GM19455 (cell line): ENCODE results near the gene CLPSL1.
"Not testable (repeated sequence)": the region's sequence is repeated elsewhere in the genome, so short reads cannot be mapped to it uniquely, and the experiment has no call there.

Experiments used
- ATAC-seq: cut with Tn5 transposase; IDR thresholded peaks from one replicate; pipeline ENCODE4 v1.9.1; 2021; ENCODE audit not compliant: unreplicated experiment

CLPSL1 gene

GRCh38 chr6:35780719-35781118 is at the start of gene CLPSL1:
Gene CLPSL1, plus strand, starts transcription at chr6:35781019. Its CDS starts 92 bp downstream, at chr6:35781111.
- no peak for ATAC-seq

DNA sequence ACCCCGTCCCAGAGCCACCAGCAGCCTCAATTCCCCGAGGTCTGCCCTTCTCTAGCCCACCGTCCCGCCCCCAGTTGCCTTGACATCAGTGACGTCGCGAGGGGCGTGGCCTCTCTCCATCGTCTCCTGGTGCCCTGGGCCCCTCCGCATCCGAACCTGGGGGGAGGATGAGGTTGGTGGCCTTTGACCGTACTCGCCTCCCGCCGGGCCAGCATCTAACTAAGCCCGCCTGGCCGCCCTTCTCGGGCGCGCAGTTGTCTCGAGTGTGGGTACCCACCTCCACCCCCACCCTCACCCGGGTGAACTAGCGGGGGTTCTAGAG is 49.4 kb upstream of the CLPSL1 start:
- ATAC-seq, result peak; percentile 49

GRCh38 chr6:35731736-35732532 is 48.9 kb upstream of the CLPSL1 start:
- ATAC-seq, result peak; percentile 50

- no peak for ATAC-seq
Measured at GRCh38 chr6:35733633-35734032, 47.2 kb upstream of the CLPSL1 start.

GRCh38 chr6:35734319-35734718 is 46.5 kb upstream of the CLPSL1 start:
- ATAC-seq, result not testable (repeated sequence)

DNA sequence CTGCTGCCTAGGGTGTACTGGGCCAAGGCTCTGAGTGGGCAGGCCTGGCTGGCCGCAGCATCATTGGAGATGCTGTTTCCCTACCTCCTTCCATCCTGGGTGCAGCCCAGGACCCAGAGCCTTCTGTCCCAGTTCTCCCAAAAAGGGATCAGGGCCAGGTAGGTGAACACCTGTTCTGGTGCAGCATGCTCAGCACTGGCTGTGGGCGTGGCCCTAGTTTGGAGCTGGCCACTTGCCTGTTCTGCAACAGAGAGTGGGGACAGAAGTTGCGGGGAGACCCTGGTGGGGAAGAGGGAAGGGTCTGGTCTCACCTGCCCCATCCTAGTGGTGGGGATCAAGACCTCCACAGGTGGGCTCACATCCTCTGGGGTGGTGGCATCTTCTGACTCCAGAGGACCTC is 45.4 kb upstream of the CLPSL1 start:
- ATAC-seq, result no peak

DNA sequence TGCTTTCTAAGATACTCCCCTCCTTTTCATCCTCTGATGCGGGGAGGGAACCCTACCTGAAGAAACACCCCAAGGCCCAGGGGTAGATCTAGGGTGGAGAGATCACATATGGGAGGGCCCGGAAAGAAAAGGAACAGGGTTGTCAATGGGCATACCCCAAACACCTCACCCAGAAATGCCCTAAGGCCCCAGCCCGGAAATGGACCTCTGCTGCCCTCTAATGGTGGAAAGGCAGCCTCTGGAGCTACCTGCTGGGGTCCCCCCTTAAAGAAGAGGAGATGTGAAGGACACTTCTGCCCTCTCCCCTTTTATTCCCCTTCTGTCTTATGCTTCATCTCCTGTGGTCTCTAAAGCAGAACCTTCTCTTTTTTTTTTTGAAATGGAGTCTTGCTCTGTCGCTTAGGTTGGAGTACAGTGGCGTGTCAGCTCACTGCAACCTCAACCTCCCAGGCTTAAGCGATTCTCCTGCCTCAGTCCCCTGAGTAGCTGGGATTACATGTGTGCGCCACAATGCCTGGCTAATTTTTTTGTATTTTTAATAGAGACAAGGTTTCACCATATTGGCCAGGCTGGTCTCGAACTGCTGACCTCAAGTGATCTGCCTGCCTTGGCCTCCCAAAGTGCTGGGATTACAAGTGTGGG is 44.4 kb upstream of the CLPSL1 start:
- no peak for ATAC-seq

GRCh38 chr6:35736982-35737412 is 43.8 kb upstream of the CLPSL1 start, which contains the start of gene ARMC12:
Gene ARMC12, plus strand, starts transcription at chr6:35737032. Its CDS starts 77 bp downstream, at chr6:35737109.
- no peak for ATAC-seq

GRCh38 chr6:35737413-35738211 is 43.2 kb upstream of the CLPSL1 start:
- no peak for ATAC-seq

GRCh38 chr6:35739645-35740524 is 40.9 kb upstream of the CLPSL1 start:
- no peak for ATAC-seq

DNA sequence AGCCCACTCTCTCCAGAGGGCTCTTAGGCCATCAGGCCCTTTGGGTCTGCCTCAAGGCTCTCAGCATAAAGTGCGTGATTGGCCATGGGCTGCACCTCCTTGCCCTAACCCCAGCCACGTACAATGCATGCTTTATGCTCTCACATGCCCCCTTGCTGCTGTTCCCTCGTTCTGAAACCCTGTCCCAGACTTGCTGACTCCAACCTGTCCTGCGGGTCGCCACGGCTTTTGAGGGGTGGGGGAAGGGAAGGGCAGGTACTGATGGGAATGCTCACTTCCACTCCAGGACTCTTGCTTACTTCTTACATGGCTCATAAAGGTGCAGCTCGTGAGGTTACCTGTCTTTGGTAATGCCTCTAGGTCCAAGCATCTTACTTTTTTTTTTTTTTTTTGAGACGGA is 38.0 kb upstream of the CLPSL1 start:
- ATAC-seq, result no peak

GRCh38 chr6:35745509-35745908 is 35.3 kb upstream of the CLPSL1 start:
- ATAC-seq, result no peak

GRCh38 chr6:35746516-35746915 is 34.3 kb upstream of the CLPSL1 start:
- no peak for ATAC-seq

GRCh38 chr6:35747877-35748276 is 32.9 kb upstream of the CLPSL1 start:
- ATAC-seq, result no peak

- ATAC-seq, result no peak
Measured at GRCh38 chr6:35750557-35750956, 30.3 kb upstream of the CLPSL1 start.

DNA sequence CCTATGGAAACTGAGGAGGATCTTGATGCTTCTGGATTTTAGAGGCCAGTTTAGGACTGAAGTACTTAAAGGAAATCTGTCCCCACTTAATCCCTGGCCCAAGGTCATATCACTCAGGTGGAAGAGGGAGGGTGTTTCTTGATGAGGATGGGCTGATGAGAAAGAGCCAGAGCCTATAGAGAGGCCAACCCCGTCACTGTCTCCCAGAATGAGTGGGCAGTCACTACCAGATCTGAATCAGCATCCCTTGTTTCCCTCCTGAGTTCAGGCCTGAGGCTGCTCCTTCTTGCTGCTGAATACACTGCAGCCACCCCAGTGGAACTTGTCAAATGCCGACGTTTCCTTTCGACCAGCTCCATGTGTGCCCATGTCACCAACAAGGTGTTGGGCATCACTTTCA is 29.2 kb upstream of the CLPSL1 start:
- no peak for ATAC-seq

- no peak for ATAC-seq
Measured at GRCh38 chr6:35752330-35752729, 28.5 kb upstream of the CLPSL1 start.

DNA sequence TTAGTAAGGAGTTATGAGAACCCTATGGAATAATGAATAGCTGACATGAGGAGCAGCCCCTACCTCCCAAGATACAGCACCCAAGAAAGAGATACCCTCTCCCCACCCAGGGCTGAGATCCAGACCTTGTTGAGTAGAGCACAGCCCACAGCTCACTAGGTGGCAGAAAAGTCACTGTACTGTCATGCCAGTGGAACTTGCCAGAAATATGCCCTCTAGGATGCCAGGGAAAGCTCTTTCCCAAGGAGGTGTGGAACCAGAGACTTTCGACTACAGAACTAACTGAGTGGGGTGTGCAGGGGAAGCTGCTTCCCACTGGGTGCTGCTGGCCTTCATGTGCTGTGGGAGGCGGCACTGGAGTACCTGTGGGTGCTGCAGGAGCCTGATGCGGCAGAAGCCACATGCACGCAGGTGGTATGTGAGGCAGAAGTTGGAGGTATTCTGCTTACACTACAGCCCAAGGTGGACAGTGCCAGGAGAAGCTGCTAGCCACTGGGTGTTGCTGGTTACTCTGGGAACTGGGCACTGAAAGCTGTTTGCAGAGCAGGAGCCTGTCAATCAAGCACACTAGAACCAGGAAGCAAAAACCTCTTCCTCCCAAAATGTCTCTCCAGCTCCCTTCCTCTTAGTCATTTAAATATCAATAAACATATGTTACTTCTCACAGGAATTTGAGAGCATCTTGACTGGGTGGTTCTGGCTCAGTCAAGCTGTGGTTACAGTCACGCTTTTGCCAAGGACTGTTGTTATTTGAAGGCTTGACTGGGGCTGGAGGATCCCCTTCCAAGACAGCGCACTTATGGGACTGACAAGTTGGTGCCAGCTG is 26.2 kb upstream of the CLPSL1 start:
- ATAC-seq, result no peak

- ATAC-seq, result no peak
Measured at GRCh38 chr6:35755278-35755924, 25.4 kb upstream of the CLPSL1 start.
